Naive thymus-derived CD4-positive, alpha-beta T cell (primary cell): Measurements from ENCODE around the gene MIPEP. TPM values are rescaled to one million over a fixed set of nuclear protein-coding genes. Genes with fewer than 3 reads are reported as not detected.
"Not testable (repeated sequence)": the region's sequence is repeated elsewhere in the genome, so short reads cannot be mapped to it uniquely, and the experiment has no call there.

ENCODE experiments used
- ATAC-seq: fragments of 150-1000 bp; cut with Tn5 transposase; 2 replicates; pipeline ENCODE4 v1.10.0; 2021; ENCODE audit warnings: mild to moderate bottlenecking, moderate library complexity
- CTCF ChIA-PET: fragments of 350-600 bp; sonication (Branson Sonifier 250); formaldehyde crosslinking; loops from one replicate; lab custom pipeline; 2021; ENCODE audit warnings: antibody characterized with exemption; lab: Charles Lee
- POLR2A ChIA-PET: fragments of 350-600 bp; sonication (Branson Sonifier 250); formaldehyde crosslinking; loops from one replicate; lab custom pipeline; 2021; ENCODE audit warnings: antibody characterized with exemption, inconsistent platforms; lab: Charles Lee
- DNase-seq, 9 donors: peaks; one replicate each; pipeline versions ENCODE4 v3.0.0 to v3.0.0-alpha.2; 2020 to 2022; ENCODE audit warnings: mixed read lengths in 1 of 9
- H3K27ac ChIP-seq: one replicate; pipeline ENCODE4 v1.7.0; 2013; ENCODE audit warnings: mild to moderate bottlenecking, low read depth, low read length, moderate library complexity
- H3K27me3 ChIP-seq, 2 donors: one replicate each; pipeline ENCODE4 v1.7.0; 2013; ENCODE audit warnings: low read length in 2 of 2, mild to moderate bottlenecking in 2 of 2, moderate library complexity in 2 of 2; ENCODE audit not compliant: control insufficient read depth in 2 of 2, insufficient read depth in 2 of 2
- H3K36me3 ChIP-seq, 3 experiments: 1 replicate in 2 of 3; 2 replicates in 1 of 3; pipeline ENCODE4 v1.7.0; 2013; ENCODE audit warnings: low read length in 3 of 3, mild to moderate bottlenecking in 3 of 3, moderate library complexity in 1 of 3; ENCODE audit not compliant: insufficient read depth in 3 of 3, control insufficient read depth in 2 of 3
- H3K4me1 ChIP-seq, 2 donors: one replicate each; pipeline ENCODE4 v1.7.0; 2013; ENCODE audit warnings: low read length in 2 of 2, mild to moderate bottlenecking in 2 of 2, moderate library complexity in 1 of 2; ENCODE audit not compliant: control insufficient read depth in 2 of 2, insufficient read depth in 2 of 2
- H3K4me3 ChIP-seq: 2 replicates; pipeline ENCODE4 v1.7.0; 2013; ENCODE audit warnings: mild to moderate bottlenecking, low read length
- H3K9me3 ChIP-seq, 3 experiments: 1 replicate in 2 of 3; 2 replicates in 1 of 3; pipeline ENCODE4 v1.7.0; 2013; ENCODE audit warnings: low read length in 3 of 3; ENCODE audit not compliant: control insufficient read depth in 2 of 3
- H3K27ac Mint-ChIP-seq, 9 donors: one replicate each; pipeline ENCODE4 v1.8.0; 2020 to 2022; ENCODE audit warnings: mixed read lengths in 9 of 9, mild to moderate bottlenecking in 8 of 9, moderate library complexity in 5 of 9, inconsistent platforms in 2 of 9
- H3K27me3 Mint-ChIP-seq, 5 donors: one replicate each; pipeline ENCODE4 v1.8.0; 2021 to 2022; ENCODE audit warnings: mixed read lengths in 5 of 5, mild to moderate bottlenecking in 1 of 5
- H3K36me3 Mint-ChIP-seq, 5 donors: one replicate each; pipeline ENCODE4 v1.8.0; 2020 to 2022; ENCODE audit warnings: mixed read lengths in 5 of 5, mild to moderate bottlenecking in 3 of 5, inconsistent platforms in 1 of 5
- H3K4me1 Mint-ChIP-seq, 7 donors: one replicate each; pipeline ENCODE4 v1.8.0; 2020 to 2022; ENCODE audit warnings: mixed read lengths in 7 of 7, mild to moderate bottlenecking in 3 of 7, inconsistent platforms in 1 of 7
- H3K4me3 Mint-ChIP-seq, 10 donors: one replicate each; pipeline ENCODE4 v1.8.0; 2020 to 2022; ENCODE audit warnings: mild to moderate bottlenecking in 10 of 10, mixed read lengths in 10 of 10, moderate library complexity in 6 of 10, inconsistent platforms in 2 of 10
- H3K9me3 Mint-ChIP-seq, 11 donors: one replicate each; pipeline ENCODE4 v1.8.0; 2020 to 2022; ENCODE audit warnings: mixed read lengths in 11 of 11, mild to moderate bottlenecking in 4 of 11, inconsistent platforms in 1 of 11, moderate library complexity in 1 of 11
- intact Hi-C, 2 donors: fragments of 100-400 bp; cut with micrococcal nuclease; formaldehyde crosslinking; loops; one replicate each; pipeline ENCODE4 v1.15.1; 2023
- polyA plus RNA-seq, 2 donors: library from polyadenylated mRNA; unstranded; fragments of 300-500 nt; fragmentation: Illumina TruSeq; gene quantifications; one replicate each; pipeline ENCODE4 v1.2.3, GENCODE V29; 2021
- total RNA-seq, 6 experiments: library from RNA in 5 of 6; stranded (reverse) in 5 of 6; gene quantifications; 1 replicate in 5 of 6; 2 replicates in 1 of 6; pipeline ENCODE4 v1.2.3 and lab custom pipeline; 2021 to 2026

MIPEP gene
- total and polyA plus RNA-seq, 7 experiments from 2014 or later, result 8.0 to 20.7 (median 9.5) TPM

- ATAC-seq, result peak; percentile 18
- Mint-ChIP-seq H3K9me3 (no peaks in the 10 kb centered on the region), H3K4me3 (peak overlapping the region in 4 of 10 donors; percentile 14 to 56 (median 40)), H3K4me1 (peaks cover 0 to 10% (median 3%) of the 10 kb centered on the region in 7 donors), H3K36me3 (no peaks in the 10 kb centered on the region), H3K27me3 (peaks cover 41 to 59% (median 42%) of the 10 kb centered on the region in 5 donors), H3K27ac (no peak overlapping the region)
- H3K27ac ChIP-seq, result no peak overlapping the region
- H3K4me1 ChIP-seq, result no peaks in the 10 kb centered on the region
- intact Hi-C loops, result no loop called here
- no peak for DNase-seq
- CTCF ChIA-PET, result no interaction called here
- no peaks in the 10 kb centered on the region for H3K9me3 ChIP-seq
- H3K27me3 ChIP-seq, result peaks cover 0 to 10% of the 10 kb centered on the region in 2 donors
- POLR2A ChIA-PET, result no interaction called here
- no peak overlapping the region for H3K4me3 ChIP-seq
- H3K36me3 ChIP-seq, result no peaks in the 10 kb centered on the region
Measured at GRCh38 chr13:23903906-23904280, 14.7 kb upstream of the MIPEP start.

GRCh38 chr13:23902975-23903905 lies 14.0 kb upstream of the MIPEP start:
- CTCF ChIA-PET, result no interaction called here
- intact Hi-C loops, result no loop called here
- H3K36me3 Mint-ChIP-seq, result no peaks in the 10 kb centered on the region
- Histone ChIP-seq H3K4me3 (no peak overlapping the region), H3K9me3 (no peaks in the 10 kb centered on the region), H3K4me1 (no peaks in the 10 kb centered on the region), H3K36me3 (no peaks in the 10 kb centered on the region), H3K27ac (no peak overlapping the region), H3K27me3 (peaks cover 0 to 10% of the 10 kb centered on the region in 2 donors)
- ATAC-seq (peak; percentile 18), DNase-seq (no peak)
- no peaks in the 10 kb centered on the region for H3K9me3 Mint-ChIP-seq
- H3K27me3 Mint-ChIP-seq, result peaks cover 41 to 59% (median 42%) of the 10 kb centered on the region in 5 donors
- no peak overlapping the region for H3K27ac Mint-ChIP-seq
- H3K4me1 Mint-ChIP-seq, result peaks cover 0 to 10% (median 3%) of the 10 kb centered on the region in 7 donors
- peak overlapping the region in 7 of 10 donors; percentile 8 to 56 (median 36) for H3K4me3 Mint-ChIP-seq
- POLR2A ChIA-PET, result no interaction called here

DNA sequence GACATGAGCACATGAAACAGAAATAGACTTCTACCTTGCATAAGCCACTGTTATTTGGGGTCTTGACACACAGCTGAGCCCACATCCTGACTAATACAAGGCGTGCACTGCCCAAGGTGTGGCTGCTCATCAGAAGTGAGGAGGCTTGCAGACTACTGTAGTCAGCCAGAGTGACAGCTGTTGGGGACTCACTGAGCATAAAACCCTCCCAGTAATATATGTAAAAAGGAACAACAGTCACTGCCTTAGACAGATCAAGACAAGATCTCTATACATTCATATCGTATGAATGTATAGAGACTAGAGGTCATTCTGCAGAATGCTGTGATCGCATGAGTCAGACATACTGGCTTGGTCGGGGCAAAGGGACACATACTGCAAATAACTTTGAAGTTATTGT lies 12.2 kb upstream of the MIPEP start:
- H3K9me3 Mint-ChIP-seq, result no peaks in the 10 kb centered on the region
- DNase-seq (no peak), ATAC-seq (no peak)
- H3K27ac Mint-ChIP-seq, result no peak overlapping the region
- Histone ChIP-seq H3K9me3 (no peaks in the 10 kb centered on the region), H3K4me3 (no peak overlapping the region), H3K27ac (no peak overlapping the region), H3K27me3 (peaks cover 0 to 10% of the 10 kb centered on the region in 2 donors), H3K4me1 (no peaks in the 10 kb centered on the region), H3K36me3 (no peaks in the 10 kb centered on the region)
- no peak overlapping the region for H3K4me3 Mint-ChIP-seq
- intact Hi-C loops, result no loop called here
- peaks cover 0 to 10% (median 3%) of the 10 kb centered on the region in 7 donors for H3K4me1 Mint-ChIP-seq
- H3K27me3 Mint-ChIP-seq, result peaks cover 31 to 52% (median 37%) of the 10 kb centered on the region in 5 donors
- POLR2A ChIA-PET, result no interaction called here
- CTCF ChIA-PET, result no interaction called here
- no peaks in the 10 kb centered on the region for H3K36me3 Mint-ChIP-seq

DNA sequence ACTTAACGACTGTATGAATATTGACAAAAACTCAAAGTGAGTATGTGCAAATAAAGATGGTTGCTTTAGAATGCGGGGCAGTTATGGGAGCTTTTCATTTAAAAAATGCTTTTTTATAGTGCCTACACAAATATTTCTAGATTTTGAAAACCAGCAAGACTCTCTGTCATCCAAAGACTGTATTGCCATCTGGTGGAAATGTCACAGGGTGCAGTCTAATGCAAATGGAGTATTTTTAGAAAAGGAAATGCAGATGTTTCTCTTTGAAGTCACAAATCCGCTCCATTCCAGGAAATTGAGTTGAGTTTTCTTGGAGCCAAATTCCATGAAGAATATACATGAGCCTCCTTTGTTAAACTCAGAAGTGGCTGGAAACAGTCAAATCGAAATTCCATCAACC lies 10.4 kb upstream of the MIPEP start:
- Mint-ChIP-seq H3K27ac (no peak overlapping the region), H3K4me1 (peaks cover 0 to 10% (median 3%) of the 10 kb centered on the region in 7 donors), H3K36me3 (no peaks in the 10 kb centered on the region), H3K27me3 (peaks cover 26 to 42% (median 37%) of the 10 kb centered on the region in 5 donors), H3K9me3 (no peaks in the 10 kb centered on the region), H3K4me3 (no peak overlapping the region)
- DNase-seq, result peak in 5 of 9 donors; percentile 12 to 41 (median 28)
- intact Hi-C loops, result loop anchor here in 1 of 2 donors (1.0 kb wide), 2 partner anchors 433 to 492 kb away; no protein-coding TSS in a partner anchor
- Histone ChIP-seq H3K4me1 (no peaks in the 10 kb centered on the region), H3K36me3 (no peaks in the 10 kb centered on the region), H3K27ac (no peak overlapping the region), H3K27me3 (peaks cover 0 to 10% of the 10 kb centered on the region in 2 donors), H3K9me3 (no peaks in the 10 kb centered on the region), H3K4me3 (no peak overlapping the region)
- ATAC-seq, result peak; percentile 74
- ChIA-PET CTCF (interaction anchor here (1.8 kb wide), 1 partner anchor 432 kb away, joined by 6 read pairs; no protein-coding TSS in a partner anchor), POLR2A (no interaction called here)

- H3K9me3 Mint-ChIP-seq, result no peaks in the 10 kb centered on the region
- no peak overlapping the region for H3K4me3 Mint-ChIP-seq
- Histone ChIP-seq H3K27ac (no peak overlapping the region), H3K4me3 (no peak overlapping the region), H3K27me3 (peaks cover 0 to 4% of the 10 kb centered on the region in 2 donors), H3K4me1 (no peaks in the 10 kb centered on the region), H3K36me3 (no peaks in the 10 kb centered on the region), H3K9me3 (no peaks in the 10 kb centered on the region)
- CTCF ChIA-PET, result interaction anchor here (0.9 kb wide), 1 partner anchor 437 kb away, joined by 3 read pairs; no protein-coding TSS in a partner anchor
- DNase-seq (no peak), ATAC-seq (no peak)
- POLR2A ChIA-PET, result no interaction called here
- intact Hi-C loops, result no loop called here
- no peak overlapping the region for H3K27ac Mint-ChIP-seq
- H3K36me3 Mint-ChIP-seq, result no peaks in the 10 kb centered on the region
- H3K27me3 Mint-ChIP-seq, result peaks cover 17 to 32% (median 27%) of the 10 kb centered on the region in 5 donors
- H3K4me1 Mint-ChIP-seq, result peaks cover 0 to 10% (median 3%) of the 10 kb centered on the region in 7 donors
Measured at GRCh38 chr13:23898101-23898500, 8.9 kb upstream of the MIPEP start.

- H3K4me1 ChIP-seq, POLR2A ChIA-PET, H3K27ac ChIP-seq, H3K36me3 Mint-ChIP-seq, H3K4me1 Mint-ChIP-seq, H3K27me3 ChIP-seq, intact Hi-C loops, H3K27ac Mint-ChIP-seq, ATAC-seq, H3K36me3 ChIP-seq, H3K9me3 ChIP-seq, H3K4me3 ChIP-seq, H3K9me3 Mint-ChIP-seq, DNase-seq: not testable (repeated sequence)
- Mint-ChIP-seq H3K4me3 (peak within 1 kb of the TSS in 1 of 10 donors; percentile 26), H3K27me3 (peaks cover 10 to 26% (median 21%) of the 10 kb centered on the region in 5 donors)
- CTCF ChIA-PET, result interaction anchor here (0.9 kb wide), 1 partner anchor 436 kb away, joined by 3 read pairs; no protein-coding TSS in a partner anchor
Measured at GRCh38 chr13:23897452-23897919, 8.3 kb upstream of the MIPEP start, which contains the start of gene C1QTNF9B. Gene C1QTNF9B (minus strand): TSS chr13:23897502.
